ENCODE data around the gene BCL10. TPM values are rescaled to one million over a fixed set of nuclear protein-coding genes. Genes with fewer than 3 reads are reported as not detected.

BCL10 gene
- total and polyA plus RNA-seq, 8 donors: 25.0 to 33.5 (median 30.8) TPM

GRCh38 chr1:85273397-85273796 is 3.0 kb downstream of the BCL10 start:
- no peak for TF ChIP-seq CTCF (IDR thresholded peaks at IDR 0.05)
- no peak for ATAC-seq
- no peak overlapping the region for H3K27ac ChIP-seq
- no peak overlapping the region for H3K4me3 ChIP-seq
- H3K4me1 ChIP-seq: peaks cover 16 to 71% of the 10 kb centered on the region in 2 donors
- DNase-seq: no peak
- H3K27me3 ChIP-seq: no peaks in the 10 kb centered on the region
- H3K36me3 ChIP-seq: peaks cover 0 to 48% of the 10 kb centered on the region in 2 donors
- no peaks in the 10 kb centered on the region for H3K9me3 ChIP-seq
- intact Hi-C loops (cut with DNase I): no loop called here

- H3K36me3 ChIP-seq: peaks cover 0 to 92% of the 10 kb centered on the region in 2 donors
- no peak for ATAC-seq
These were observed 7.4 kb downstream of the BCL10 start for GRCh38 chr1:85268801-85269585.

GRCh38 chr1:85267313-85267712 is 9.1 kb downstream of the BCL10 start:
- Histone ChIP-seq H3K4me1 (peaks cover 0 to 26% of the 10 kb centered on the region in 2 donors), H3K9me3 (no peaks in the 10 kb centered on the region), H3K36me3 (peaks cover 0 to 87% of the 10 kb centered on the region in 2 donors), H3K27me3 (no peaks in the 10 kb centered on the region), H3K4me3 (no peak overlapping the region), H3K27ac (no peak overlapping the region)
- intact Hi-C loops (cut with DNase I): no loop called here
- ATAC-seq (no peak), DNase-seq (no peak)
- no peak for TF ChIP-seq CTCF (IDR thresholded peaks at IDR 0.05)

More at GRCh38 chr1:85268801-85269585, 7.4 kb downstream of the BCL10 start:
- Histone ChIP-seq H3K4me1 (peaks cover 3 to 42% of the 10 kb centered on the region in 2 donors), H3K4me3 (no peak overlapping the region), H3K27ac (no peak overlapping the region), H3K27me3 (no peaks in the 10 kb centered on the region), H3K9me3 (no peaks in the 10 kb centered on the region)
- no peak for DNase-seq
- intact Hi-C loops (cut with DNase I): no loop called here
- TF ChIP-seq CTCF (IDR thresholded peaks at IDR 0.05): no peak

- TF ChIP-seq CTCF (IDR thresholded peaks at IDR 0.05): no peak
- peaks cover 0 to 56% of the 10 kb centered on the region in 2 donors for H3K36me3 ChIP-seq
- H3K27me3 ChIP-seq: no peaks in the 10 kb centered on the region
- H3K4me3 ChIP-seq: no peak overlapping the region
- no peak overlapping the region for H3K27ac ChIP-seq
- intact Hi-C loops (cut with DNase I): no loop called here
- ATAC-seq: no peak
- peaks cover 5 to 7% of the 10 kb centered on the region in 2 donors for H3K4me1 ChIP-seq
- no peak for DNase-seq
- H3K9me3 ChIP-seq: no peaks in the 10 kb centered on the region
These were observed 12.3 kb downstream of the BCL10 start for GRCh38 chr1:85264150-85264549.

- intact Hi-C loops (cut with DNase I): no loop called here
- ATAC-seq (no peak), DNase-seq (no peak)
- no peaks in the 10 kb centered on the region for H3K9me3 ChIP-seq
- no peak for TF ChIP-seq CTCF (IDR thresholded peaks at IDR 0.05)
- H3K36me3 ChIP-seq: peaks cover 0 to 45% of the 10 kb centered on the region in 2 donors
- no peaks in the 10 kb centered on the region for H3K27me3 ChIP-seq
- peaks cover 9 to 15% of the 10 kb centered on the region in 2 donors for H3K4me1 ChIP-seq
- no peak overlapping the region for H3K4me3 ChIP-seq
- no peak overlapping the region for H3K27ac ChIP-seq
These were observed 13.4 kb downstream of the BCL10 start for GRCh38 chr1:85262985-85263384.

Data from left lung (tissue), 10 donors.